Measurements from ENCODE around the gene ULK3.

Gene ULK3

DNA sequence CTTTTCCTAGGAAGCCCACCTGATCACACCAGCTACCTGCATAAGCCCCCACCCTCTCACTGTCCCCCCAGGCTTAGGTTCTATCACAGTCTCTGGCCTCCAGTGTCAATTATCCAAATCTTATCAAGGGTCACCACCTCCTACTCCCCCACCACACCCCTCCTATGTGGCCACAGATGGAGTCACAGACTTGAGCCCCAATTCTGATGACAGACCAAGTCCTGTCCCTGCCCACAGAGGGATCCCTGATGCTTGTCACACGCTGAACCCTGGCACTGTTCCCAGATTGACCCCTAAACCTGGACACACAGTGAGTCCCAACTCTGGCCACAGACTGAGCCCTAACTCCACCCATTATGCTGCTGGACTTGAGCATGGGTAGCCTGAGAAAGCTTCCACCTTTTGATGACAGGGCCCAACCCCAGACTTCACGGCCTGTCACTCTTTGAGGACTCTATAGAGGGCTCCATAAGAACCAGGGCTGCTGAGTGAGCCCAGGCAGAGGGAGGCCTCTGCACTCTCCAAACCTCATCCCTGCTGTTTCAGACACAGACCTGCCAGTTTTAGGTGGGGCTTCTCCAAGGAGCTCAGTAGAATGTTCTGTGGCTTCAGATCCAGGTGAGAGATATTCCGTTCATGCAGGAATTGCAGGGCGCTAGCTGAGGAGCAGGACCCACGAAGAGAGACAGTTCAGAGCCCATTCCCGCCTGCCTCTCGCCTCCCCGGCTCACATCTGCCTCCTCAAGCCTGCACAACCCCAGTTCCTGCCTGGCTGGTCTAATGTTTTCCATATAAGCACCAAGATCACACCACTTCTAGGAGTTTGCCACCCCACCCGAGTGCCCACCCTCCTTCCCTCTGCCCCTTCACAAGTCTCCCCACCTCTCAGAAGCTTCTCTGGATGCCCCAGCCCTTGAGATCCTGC, 1.8 kb downstream of the ULK3 start:
- DNase-seq (ENCODE audit: low read depth) = no peak

DNA sequence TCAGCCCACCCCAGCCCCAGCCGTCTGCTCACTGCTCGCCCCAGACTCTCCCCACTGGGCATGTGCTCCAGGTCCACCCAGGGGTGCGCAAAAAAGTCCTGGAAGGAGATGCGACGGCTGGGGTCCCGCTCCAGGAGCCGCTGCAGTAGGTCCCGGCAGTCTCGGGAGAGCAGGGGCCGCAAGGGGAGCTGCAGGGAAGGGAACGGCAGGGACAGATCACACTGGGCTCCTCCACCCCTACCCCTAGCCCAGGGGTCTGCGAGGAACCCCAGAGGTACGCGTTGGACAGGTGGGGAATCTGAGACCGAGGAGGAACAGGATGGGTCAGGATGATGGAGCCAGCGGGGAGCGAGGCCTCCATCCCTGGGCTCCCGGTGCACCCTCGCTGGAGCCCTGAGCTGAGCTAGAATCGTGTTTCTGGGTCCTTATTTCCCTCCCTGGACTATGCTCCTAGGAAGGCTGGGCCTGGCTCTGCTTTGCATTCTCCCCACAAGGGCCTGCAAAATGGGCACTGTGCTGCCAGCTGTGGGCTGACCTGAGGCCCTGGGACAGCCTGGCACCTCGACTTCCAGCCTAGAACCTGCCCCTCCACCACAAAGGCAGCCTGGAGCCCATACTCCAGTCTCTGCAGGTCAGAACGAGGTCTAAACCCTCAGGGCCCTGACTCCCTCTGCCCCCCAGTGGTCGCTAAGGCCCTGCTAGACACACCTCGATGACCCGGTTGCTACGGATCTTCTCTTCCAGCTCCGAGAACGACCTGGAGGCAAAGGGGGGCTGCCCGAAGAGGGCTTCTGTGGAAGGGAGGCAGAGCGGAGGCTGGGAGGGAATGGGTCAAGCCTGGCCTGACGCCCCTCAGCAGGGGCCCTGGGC, 3.2 kb downstream of the ULK3 start:
- no peak for DNase-seq (ENCODE audit: low read depth)

DNA sequence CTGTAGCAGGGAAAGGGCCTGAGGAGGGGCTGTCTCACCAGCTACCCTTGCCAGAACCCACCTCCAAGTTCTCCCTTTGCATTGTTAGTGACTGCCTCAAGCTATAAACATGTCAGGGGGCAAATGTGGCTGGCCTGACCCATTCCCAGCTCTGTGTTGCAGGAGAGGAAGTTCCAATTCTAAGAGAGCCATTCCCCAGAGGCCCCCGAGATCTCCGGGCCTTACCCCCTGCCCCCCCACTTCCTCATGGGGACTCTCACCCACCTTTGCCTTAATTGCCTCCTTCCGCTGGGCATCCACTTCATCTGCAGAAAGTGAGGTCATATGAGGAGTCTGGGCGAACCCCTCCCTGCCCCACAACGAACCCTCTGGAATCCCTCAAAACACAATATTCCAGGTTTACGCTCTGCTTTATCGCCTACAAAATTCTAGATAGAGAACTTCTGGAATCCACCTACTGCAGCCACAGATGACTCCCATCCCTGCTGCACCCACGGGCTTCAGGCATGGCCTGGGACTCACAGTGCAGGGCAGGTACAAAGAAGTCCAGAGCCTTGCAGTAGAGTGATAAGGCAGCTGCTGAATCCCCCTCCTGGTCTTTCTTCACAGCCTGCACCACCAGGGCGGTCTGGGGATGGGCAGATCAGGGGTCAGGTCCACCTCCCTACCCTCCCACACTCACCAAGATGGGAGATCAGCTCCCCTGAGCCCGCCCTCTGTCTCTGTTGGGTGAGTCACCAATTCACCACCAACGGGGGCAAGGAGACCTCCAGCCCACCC, 4.0 kb downstream of the ULK3 start:
- no peak for DNase-seq (ENCODE audit: low read depth)

DNA sequence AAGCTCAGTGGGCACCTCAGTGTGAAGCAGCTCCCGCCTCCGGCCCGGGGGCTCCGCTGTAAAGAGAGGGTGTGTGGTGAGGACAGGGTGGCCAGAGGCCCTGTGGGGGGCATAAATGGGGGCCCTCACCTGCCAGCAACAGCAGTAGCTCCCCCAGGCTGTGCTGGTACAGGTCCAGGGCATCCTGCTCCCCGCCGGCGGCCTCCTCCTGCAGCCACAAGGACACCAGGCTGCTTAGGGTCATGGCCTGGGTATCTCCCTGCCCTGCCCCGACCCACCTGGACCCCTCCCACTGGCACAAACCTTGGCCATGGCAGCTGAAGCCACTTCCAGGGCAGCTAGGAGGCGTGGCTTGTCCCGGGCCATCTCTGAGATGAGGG, 4.8 kb downstream of the ULK3 start:
- no peak for DNase-seq (ENCODE audit: low read depth)

DNA sequence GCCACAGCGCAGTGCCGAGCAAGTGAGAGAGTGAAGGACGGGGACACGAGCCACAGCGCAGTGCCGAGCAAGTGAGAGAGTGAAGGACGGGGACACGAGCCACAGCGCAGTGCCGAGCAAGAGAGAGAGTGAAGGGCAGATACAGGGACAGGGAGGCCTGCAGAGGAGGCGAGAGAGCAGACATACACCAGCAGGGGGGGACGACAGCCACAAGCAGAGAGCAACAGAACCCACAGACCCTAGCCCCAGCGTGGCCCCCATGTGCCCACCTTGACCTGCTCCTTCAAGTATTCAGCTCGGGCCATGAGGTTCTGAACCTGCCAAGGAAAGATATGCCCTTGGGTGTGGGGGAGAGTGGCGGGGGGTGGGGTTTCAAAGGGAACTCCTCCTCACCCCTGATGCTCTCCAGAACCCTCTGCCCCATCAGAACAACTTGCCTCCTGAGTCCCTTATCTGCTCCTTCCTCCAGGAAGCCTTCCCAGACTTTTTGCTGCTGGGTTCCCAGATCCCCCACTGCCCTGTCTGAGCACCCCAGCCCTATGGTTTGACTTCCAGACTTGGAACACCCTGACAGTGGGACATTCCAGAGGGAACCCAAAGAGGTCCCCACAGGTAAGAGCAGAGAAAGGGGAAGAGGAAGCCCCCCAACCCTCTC, 5.3 kb downstream of the ULK3 start:
- DNase-seq (ENCODE audit: low read depth) = no peak

DNA sequence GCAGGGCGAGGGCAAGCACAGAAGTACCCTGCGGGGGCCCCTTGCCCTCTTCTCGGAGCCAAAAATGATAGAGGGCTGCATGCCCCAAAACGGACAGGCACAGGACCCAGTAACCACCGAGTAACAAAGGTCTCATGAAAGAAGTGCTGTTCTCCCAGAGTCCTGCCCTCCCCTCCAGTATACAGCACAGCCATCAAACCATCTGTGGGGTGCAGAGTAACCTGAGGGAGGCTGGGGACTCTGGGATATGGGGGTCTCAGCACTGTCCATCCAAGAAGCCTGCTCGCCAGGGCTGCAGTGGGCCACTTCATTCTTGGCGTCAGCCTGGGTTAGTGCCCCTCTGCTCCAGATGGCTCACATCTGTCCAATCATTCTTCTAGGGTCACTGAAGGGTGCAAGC, 6.1 kb downstream of the ULK3 start:
- DNase-seq (ENCODE audit: low read depth) = no peak

DNA sequence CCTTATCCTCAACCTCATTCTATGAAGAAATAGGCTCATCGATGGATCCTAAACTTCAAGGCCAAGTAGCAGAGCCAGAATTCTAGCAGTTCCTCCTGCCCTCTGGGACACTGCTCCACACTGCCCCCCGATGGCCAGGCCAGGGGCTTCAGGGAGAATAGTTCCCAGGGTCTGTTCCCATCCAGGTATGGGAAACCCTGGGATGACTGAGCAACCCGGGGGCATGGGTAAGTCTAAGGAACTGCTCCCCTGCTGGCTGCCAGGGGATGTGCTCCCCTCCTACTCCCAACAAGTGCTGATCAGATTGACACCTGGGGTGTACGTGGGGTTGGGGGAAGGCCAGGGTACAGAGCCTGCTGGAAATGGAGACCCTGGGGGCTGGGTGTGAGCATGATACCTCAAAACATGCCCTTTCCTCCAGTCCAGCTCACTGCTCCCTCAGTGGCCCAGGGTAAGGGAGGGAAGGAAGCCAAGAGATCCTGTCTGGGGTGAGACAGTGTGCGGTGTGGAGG, 7.6 kb downstream of the ULK3 start:
- peak; percentile 22 for DNase-seq (ENCODE audit: low read depth)

DNA sequence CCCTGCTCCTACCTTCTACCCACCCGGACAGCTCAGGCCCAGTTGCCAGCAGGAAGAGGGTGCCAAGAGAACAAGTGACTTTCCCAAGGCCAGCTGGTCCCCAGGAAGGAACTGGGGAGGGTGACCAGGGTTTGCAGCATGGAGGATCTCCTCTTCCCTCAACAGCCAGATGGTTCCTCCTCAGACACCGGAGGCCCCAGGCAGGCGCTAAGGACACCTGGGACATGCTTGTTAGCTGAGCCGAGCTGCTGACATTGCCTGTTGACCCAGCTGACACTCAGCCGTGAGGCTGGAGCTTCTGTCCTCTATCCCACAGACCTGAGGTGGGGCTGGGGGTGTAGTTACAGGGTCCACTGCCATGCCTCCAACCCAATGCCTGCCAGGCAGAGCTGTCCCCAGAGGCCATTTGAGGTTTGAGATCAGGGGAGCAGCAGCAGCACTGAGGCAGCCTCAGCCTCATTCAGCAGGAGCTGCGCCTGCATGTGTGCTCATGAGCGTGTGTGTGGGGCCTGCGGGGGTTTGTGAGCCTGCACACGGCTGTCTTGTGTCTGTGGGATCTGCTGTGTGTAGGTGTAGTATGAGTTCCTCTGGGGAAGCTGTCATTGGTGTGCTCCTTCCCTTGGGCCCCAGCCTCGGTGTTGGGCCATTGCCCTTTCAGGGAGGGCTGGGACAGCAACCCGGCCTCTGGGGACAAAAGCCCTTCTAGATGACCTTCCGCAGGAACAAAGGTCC, 9.4 kb downstream of the ULK3 start:
- DNase-seq (ENCODE audit: low read depth) = no peak

DNA sequence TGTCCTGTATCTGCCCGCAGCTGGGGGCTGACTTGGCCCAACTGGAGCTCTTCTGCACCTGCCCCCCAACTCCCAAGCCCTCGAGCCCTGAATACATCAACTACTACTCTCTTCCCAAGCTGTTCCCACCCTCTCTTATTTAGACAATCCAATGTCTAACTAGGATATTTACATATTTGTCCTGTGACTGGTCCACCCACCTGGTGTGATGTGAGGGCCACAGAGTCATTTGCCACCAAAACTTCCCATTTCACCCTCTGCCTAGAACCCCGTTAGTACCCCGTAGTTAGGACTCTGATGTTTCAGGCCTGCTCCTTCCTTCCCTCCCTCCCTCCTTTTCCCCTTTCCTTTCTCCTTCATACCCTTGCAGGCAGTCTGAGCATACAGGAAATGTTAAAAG, 10.1 kb downstream of the ULK3 start:
- DNase-seq (ENCODE audit: low read depth) = no peak

DNA sequence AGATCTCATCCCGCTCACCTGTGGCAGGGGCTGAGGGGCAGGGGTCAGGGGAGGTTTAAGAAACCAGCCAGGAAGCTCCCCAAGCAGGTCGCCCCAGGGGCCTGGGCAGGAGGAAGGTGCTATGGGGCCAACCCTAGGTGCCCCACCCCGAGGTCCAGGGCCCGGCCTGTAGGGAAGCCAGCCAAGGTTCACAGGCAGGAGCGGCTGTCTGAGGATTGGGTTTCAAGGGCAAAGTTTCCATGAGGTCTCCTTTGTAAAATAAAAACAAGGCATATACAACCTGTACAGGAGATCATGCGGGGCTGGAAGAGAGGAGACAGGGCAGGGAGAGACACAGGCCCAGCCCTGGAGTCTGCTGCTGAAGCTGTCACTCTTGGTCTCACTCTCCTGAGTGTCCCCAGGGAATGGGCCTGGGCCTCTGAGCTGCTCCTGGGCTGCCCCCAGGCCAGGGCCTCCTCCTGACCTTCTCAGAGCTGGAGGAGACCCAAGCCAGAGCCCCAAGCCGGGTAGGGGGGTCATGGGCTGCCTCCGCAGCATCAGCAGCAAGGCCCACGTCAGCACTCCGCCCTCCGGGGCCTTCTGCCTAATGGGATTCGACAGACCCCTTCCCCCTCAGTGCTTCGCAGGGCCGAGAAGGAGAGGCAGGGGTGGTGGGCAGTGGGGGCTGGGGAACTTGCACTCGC, 11.0 kb downstream of the ULK3 start:
- DNase-seq (ENCODE audit: low read depth) = no peak

DNA sequence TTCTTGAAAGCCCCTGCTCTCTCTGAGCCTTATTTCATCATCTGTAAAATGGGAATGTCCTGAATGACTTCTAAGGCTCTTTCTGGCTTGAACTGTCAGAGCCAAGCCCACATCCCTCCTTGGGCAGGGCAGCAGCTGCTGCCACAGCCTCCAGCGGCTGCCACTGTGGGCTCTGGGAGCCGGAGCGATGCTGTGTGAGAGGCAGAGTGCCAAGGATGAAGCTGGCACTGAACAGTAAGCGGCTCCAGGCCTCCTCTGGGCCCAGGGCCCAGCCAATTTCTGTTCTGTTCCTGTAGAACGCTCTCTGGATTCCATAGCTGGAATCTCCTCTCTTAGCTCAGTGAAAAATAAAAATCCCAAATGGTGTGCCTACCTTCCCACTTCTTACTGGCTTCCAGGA, 12.1 kb downstream of the ULK3 start:
- no peak for DNase-seq (ENCODE audit: low read depth)

DNA sequence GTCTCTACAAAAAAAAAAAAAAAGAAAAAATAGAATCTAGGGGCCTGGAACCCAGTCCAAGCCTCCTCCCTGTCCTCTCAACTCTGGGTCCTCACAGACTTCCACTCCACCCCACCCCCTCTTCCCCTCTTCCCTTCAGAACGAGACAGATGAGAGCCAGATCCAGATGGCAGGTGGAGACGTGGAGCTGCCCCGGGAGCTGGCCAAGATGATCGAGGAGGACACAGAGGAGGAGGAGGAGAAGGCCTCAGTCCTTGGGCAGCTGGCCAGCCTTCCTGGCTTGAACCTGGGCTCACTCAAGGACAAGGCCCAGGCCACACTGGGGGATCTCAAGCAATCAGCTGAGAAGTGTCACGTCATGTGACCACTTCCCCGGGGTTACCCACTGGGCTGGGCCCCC, 13.0 kb downstream of the ULK3 start:
- DNase-seq (ENCODE audit: low read depth) = no peak

DNA sequence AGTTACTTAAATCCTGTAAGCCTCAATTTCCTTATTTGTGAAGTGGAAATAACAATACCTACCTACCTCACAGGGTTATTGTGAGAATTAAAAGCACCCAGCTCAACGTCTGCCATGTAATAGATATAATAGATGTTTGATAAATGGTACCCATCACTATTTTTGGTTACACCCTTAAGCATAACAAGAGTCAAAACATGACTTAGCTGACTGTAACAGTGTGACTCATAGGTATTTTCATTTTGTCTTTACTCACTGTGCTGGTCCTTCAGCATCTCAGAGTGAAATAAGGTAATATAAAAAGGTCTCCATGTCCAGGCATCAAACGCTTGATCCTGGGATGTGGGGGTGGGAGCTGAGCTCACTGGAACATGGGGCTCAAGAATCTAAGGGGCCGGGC, 13.5 kb downstream of the ULK3 start:
- DNase-seq (ENCODE audit: low read depth) = no peak

DNA sequence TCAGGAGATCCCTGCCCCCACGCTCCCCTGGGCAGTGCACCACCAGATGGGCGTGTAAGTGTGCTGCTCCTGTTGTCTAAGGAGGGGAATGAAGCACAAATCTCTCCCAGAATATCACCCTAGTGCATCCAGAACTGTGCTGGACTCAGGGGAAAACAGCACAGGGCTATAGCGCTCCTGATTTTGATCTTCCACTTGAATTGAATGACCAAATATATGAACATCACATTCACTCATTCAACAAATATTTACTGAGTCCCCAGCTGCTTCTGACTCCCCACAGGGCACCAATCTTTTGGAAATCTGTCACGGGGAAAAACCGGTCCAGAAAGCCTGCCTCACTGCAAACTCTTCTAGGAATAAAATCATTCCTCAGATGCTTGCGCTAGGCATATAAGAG, 14.1 kb downstream of the ULK3 start:
- DNase-seq (ENCODE audit: low read depth) = no peak

DNA sequence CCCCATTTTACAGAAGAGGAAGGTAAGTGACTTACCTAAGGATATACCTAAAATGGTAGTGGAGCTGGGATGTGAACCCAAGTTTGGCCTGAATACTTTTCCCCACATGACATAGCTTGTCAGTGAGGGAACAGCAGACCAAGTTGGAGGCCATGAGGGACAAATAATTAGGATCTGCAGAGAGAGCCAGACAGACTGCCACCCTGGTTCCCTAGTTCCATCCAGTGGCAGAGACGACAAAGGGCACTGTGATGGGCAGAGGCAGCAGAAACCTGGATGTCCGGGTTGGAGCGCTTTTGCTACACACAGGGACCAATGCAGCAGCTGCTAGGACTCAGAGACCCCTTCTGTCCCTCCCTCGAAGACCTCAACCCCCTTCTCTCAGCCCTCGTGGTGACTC, 15.3 kb downstream of the ULK3 start:
- DNase-seq (ENCODE audit: low read depth) = no peak

DNA sequence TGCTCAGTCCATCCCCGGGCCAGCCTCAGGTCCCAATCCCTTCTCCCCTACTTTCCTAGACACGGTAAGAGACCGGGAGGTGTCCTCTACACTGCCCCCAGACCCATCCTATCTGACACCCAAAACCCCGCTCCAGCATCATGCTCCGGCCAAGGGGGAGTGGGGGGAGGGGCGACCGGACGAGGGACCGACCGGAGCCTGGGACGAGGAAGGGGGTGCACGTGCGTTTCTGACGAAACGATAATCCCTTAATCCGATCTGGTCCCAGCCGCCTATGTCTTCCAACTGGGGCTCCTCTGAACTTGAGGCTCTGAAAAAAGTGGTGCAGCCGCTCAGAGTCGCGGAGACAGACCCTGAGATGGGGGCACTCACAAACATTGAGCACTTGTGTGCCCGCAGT, 16.0 kb downstream of the ULK3 start:
- DNase-seq (ENCODE audit: low read depth) = no peak

DNA sequence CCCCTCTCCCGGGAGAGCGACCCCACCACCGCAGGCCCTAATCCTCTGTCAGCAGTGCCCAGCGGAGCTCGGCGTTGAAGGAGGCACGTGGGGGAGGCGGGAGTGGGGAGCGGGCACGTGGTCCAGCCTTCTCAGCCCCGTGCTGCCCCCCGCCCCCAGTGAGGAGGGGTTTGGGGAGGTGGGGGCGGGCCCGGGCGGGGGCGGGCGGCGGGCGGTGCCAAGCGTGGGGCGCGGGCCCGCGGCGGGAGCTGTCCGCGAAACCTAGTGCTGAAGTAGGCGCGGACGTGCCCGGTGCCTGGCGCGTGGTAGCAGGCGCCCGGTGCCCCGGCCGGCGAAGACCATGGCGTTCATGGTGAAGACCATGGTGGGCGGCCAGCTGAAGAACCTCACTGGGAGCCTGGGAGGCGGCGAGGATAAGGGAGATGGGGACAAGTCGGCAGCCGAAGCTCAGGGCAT, 16.6 kb downstream of the ULK3 start, which contains the start of gene CPLX3:
Gene CPLX3, plus strand, starts transcription at position 264 of the 456 bp plus-strand sequence. Its CDS starts 77 bp downstream, at position 341.
- no peak for DNase-seq (ENCODE audit: low read depth)

DNA sequence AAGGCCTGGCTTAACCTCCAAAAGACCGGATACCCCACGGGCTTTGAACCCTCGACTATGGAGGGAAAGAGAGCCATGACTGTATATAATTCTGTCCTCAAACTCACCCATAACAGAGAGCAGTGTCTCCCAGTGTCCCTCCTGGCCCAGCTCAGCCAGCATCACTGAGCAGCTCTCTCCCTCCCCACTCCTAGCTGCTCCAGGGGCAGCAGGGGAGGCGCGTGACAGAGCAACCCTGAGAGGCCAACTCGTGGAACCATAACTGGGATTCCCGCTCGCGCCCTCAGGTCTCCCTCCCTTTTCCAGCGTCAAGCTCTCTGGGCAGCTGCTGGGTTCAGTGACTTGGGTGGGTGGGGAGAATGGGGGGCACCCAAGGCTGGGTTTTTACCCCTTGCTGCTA, 17.1 kb downstream of the ULK3 start:
- DNase-seq (ENCODE audit: low read depth) = no peak

DNA sequence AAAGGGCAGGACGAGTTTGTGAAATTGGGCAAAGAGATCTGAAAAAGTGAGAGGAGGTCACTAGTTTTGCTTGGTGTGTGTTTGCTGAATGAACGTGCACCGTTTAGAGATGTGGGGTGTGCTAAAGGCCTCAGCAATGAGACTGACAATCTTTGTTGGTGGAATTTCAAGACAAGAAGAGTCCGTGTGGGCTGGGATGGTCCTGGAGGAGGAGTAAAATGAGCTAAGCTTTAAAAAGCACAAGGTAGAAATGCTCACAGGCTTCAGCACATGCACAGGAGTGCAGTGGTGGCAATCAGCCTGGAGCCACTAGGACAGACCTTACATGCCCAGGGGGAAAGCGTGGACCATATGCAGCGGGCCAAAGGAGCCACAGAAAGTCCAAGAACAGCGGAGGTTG, 18.0 kb downstream of the ULK3 start:
- DNase-seq (ENCODE audit: low read depth) = no peak

DNA sequence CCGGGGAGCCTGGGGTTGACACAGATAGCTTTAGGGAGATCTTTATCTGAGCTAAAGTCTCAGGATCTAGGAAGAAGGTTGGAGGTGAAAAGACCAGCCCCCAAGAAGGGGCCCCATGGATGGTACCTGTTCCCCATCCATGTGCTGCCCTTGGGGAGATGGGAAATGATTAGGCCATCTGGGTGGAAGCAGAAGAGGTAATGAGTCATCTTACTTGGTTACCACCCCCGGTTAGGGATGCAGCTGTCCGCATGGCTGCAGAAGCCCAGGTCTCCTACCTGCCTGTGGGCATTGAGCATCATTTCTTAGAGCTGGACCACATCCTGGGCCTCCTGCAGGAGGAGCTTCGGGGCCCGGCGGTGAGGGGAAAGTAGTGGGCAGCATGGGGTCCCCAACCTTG, 19.6 kb downstream of the ULK3 start:
- DNase-seq (ENCODE audit: low read depth) = no peak

Data from stimulated activated CD8-positive, alpha-beta memory T cell treated with anti-CD3 and anti-CD28 coated beads, Interleukin-12 subunit alpha, Interleukin-12 subunit beta, amount 100 ng/mL, for 1 hour (primary cell).